ENCODE results near the gene RNF181.

The RNF181 gene

GRCh38 chr2:85646166-85646565 is 50.6 kb downstream of the RNF181 start:
- Histone ChIP-seq H3K27me3 (no peaks in the 10 kb centered on the region), H3K27ac (no peak overlapping the region), H3K4me1 (peaks cover 0 to 24% (median 3%) of the 10 kb centered on the region in 4 donors), H3K9me3 (no peaks in the 10 kb centered on the region), H3K4me3 (no peak overlapping the region), H3K36me3 (peaks cover 81 to 98% (median 97%) of the 10 kb centered on the region in 3 donors)
- DNase-seq = no peak
- intact Hi-C loops (cut with DNase I; ENCODE audit: low total_unique reads) = loop anchor here (10.0 kb wide), 1 partner anchor 169 kb away; no protein-coding TSS in a partner anchor
- TF ChIP-seq CTCF (IDR thresholded peaks at IDR 0.05) = no peak

Data from tibial artery (tissue), 4 donors.